GM12878 (cell line): Measurements from ENCODE around the gene IL1RAPL1.

Experiments
- BACH1 ChIP-seq: fragments of 450-650 bp; IDR thresholded peaks from 2 replicates; pipeline ENCODE4 v1.6.1; 2017; ENCODE audit warnings: mild to moderate bottlenecking, borderline replicate concordance
- EED ChIP-seq: sonication (generic); IDR thresholded peaks from 2 replicates; pipeline ENCODE4 v1.6.1; 2016; ENCODE audit warnings: antibody characterized with exemption, low read depth
- FOXK2 ChIP-seq: fragments of 450-650 bp; IDR thresholded peaks from 2 replicates; pipeline ENCODE4 v1.6.1; 2017; ENCODE audit warnings: mild to moderate bottlenecking, moderate library complexity
- HDAC6 ChIP-seq: fragments of 200-600 bp; sonication (generic); IDR thresholded peaks from one replicate; pipeline ENCODE4 v1.8.0; 2017; ENCODE audit warnings: antibody characterized with exemption; ENCODE audit not compliant: unreplicated experiment
- PAX5 ChIP-seq: IDR thresholded peaks from 2 replicates; pipeline ENCODE4 v1.6.1; 2011; ENCODE audit warnings: low read depth, low read length, borderline replicate concordance
- POLR2A ChIP-seq: IDR thresholded peaks from 2 replicates; pipeline ENCODE4 v1.6.1; 2011; ENCODE audit warnings: low read depth, mild to moderate bottlenecking, low read length
- SIN3A ChIP-seq: IDR thresholded peaks from 2 replicates; pipeline ENCODE4 v1.6.1; 2012; ENCODE audit warnings: low read depth, low read length, improper control_type of control experiment
- SPI1 ChIP-seq: IDR thresholded peaks from 2 replicates; pipeline ENCODE4 v1.6.1; 2011; ENCODE audit warnings: low read depth, mild to moderate bottlenecking, low read length, moderate library complexity, borderline replicate concordance; ENCODE audit not compliant: insufficient read depth
- ZNF274 ChIP-seq: IDR thresholded peaks from one replicate; pipeline ENCODE4 v1.8.0; 2011; ENCODE audit not compliant: insufficient read length, insufficient read depth
- TF ChIP-seq, protein P1 (sequence below), 3 experiments: IDR thresholded peaks in 2 of 3; conservative IDR thresholded peaks in 1 of 3; 2 replicates each; pipeline ENCODE4 v1.5.1; 2011; ENCODE audit warnings: low read depth in 3 of 3, low read length in 3 of 3, mild to moderate bottlenecking in 3 of 3, control low read depth in 2 of 3, moderate library complexity in 2 of 3, inconsistent platforms in 1 of 3, mixed read lengths in 1 of 3; ENCODE audit not compliant: control insufficient read depth in 2 of 3, insufficient read depth in 1 of 3; ENCODE audit errors: extremely low read depth in 1 of 3
- TF ChIP-seq, protein P2 (sequence below): fragments of 450-650 bp; formaldehyde crosslinking; IDR thresholded peaks from 2 replicates; pipeline ENCODE4 v1.4.0; 2020; ENCODE audit warnings: mild to moderate bottlenecking, moderate library complexity
- TF ChIP-seq, protein P3 (sequence below): fragments of 450-650 bp; IDR thresholded peaks from 2 replicates; pipeline ENCODE4 v1.6.1; 2016; ENCODE audit warnings: mild to moderate bottlenecking
- TF ChIP-seq, protein P4 (sequence below): IDR thresholded peaks from 2 replicates; pipeline ENCODE4 v1.6.1; 2011; ENCODE audit warnings: low read depth, mild to moderate bottlenecking, low read length, moderate library complexity, borderline replicate concordance; ENCODE audit errors: extremely low read depth

DNA sequence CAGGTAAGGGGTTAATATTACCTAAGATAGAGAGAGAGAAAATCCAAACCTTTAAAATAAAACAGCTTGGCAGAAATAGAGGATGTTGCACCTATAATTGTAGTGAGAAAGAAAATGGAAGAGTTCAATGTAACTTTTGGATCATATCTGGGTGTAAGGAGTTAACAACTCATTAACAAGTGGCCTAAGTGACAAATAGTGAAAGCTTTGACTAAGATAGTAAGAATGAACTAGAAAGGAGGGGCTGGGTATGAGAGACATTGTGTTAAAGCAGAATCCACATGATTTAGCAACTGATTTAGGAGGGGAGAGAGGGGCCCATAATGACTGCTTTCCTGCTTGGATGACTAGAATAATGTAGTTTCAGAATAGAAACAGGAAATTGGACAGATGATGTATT, 761.0 kb downstream of the IL1RAPL1 start:
- TF ChIP-seq, protein P1, sequence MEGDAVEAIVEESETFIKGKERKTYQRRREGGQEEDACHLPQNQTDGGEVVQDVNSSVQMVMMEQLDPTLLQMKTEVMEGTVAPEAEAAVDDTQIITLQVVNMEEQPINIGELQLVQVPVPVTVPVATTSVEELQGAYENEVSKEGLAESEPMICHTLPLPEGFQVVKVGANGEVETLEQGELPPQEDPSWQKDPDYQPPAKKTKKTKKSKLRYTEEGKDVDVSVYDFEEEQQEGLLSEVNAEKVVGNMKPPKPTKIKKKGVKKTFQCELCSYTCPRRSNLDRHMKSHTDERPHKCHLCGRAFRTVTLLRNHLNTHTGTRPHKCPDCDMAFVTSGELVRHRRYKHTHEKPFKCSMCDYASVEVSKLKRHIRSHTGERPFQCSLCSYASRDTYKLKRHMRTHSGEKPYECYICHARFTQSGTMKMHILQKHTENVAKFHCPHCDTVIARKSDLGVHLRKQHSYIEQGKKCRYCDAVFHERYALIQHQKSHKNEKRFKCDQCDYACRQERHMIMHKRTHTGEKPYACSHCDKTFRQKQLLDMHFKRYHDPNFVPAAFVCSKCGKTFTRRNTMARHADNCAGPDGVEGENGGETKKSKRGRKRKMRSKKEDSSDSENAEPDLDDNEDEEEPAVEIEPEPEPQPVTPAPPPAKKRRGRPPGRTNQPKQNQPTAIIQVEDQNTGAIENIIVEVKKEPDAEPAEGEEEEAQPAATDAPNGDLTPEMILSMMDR (IDR thresholded peaks at IDR 0.05 in 2 of 3, conservative IDR thresholded peaks at IDR 0.05 in 1 of 3; ENCODE audit: control insufficient read depth in 2 of 3, extremely low read depth in 1 of 3, insufficient read depth in 1 of 3, low read depth in 3 of 3, low read length in 3 of 3) = no peak
- TF ChIP-seq, protein P2, sequence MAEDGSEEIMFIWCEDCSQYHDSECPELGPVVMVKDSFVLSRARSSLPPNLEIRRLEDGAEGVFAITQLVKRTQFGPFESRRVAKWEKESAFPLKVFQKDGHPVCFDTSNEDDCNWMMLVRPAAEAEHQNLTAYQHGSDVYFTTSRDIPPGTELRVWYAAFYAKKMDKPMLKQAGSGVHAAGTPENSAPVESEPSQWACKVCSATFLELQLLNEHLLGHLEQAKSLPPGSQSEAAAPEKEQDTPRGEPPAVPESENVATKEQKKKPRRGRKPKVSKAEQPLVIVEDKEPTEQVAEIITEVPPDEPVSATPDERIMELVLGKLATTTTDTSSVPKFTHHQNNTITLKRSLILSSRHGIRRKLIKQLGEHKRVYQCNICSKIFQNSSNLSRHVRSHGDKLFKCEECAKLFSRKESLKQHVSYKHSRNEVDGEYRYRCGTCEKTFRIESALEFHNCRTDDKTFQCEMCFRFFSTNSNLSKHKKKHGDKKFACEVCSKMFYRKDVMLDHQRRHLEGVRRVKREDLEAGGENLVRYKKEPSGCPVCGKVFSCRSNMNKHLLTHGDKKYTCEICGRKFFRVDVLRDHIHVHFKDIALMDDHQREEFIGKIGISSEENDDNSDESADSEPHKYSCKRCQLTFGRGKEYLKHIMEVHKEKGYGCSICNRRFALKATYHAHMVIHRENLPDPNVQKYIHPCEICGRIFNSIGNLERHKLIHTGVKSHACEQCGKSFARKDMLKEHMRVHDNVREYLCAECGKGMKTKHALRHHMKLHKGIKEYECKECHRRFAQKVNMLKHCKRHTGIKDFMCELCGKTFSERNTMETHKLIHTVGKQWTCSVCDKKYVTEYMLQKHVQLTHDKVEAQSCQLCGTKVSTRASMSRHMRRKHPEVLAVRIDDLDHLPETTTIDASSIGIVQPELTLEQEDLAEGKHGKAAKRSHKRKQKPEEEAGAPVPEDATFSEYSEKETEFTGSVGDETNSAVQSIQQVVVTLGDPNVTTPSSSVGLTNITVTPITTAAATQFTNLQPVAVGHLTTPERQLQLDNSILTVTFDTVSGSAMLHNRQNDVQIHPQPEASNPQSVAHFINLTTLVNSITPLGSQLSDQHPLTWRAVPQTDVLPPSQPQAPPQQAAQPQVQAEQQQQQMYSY (CRISPR knock-in tag) = no peak
- TF ChIP-seq SPI1 (no peak), PAX5 (no peak), SIN3A (no peak), ZNF274 (no peak), POLR2A (no peak), EED (no peak), HDAC6 (no peak), FOXK2 (no peak), BACH1 (no peak)
- TF ChIP-seq, protein P3, sequence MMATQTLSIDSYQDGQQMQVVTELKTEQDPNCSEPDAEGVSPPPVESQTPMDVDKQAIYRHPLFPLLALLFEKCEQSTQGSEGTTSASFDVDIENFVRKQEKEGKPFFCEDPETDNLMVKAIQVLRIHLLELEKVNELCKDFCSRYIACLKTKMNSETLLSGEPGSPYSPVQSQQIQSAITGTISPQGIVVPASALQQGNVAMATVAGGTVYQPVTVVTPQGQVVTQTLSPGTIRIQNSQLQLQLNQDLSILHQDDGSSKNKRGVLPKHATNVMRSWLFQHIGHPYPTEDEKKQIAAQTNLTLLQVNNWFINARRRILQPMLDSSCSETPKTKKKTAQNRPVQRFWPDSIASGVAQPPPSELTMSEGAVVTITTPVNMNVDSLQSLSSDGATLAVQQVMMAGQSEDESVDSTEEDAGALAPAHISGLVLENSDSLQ = no peak
- TF ChIP-seq, protein P4, sequence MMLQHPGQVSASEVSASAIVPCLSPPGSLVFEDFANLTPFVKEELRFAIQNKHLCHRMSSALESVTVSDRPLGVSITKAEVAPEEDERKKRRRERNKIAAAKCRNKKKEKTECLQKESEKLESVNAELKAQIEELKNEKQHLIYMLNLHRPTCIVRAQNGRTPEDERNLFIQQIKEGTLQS = no peak
